ENCODE data around the gene LRRK2.
"Not testable (repeated sequence)": the region's sequence is repeated elsewhere in the genome, so short reads cannot be mapped to it uniquely, and the experiment has no call there.

The LRRK2 gene

DNA sequence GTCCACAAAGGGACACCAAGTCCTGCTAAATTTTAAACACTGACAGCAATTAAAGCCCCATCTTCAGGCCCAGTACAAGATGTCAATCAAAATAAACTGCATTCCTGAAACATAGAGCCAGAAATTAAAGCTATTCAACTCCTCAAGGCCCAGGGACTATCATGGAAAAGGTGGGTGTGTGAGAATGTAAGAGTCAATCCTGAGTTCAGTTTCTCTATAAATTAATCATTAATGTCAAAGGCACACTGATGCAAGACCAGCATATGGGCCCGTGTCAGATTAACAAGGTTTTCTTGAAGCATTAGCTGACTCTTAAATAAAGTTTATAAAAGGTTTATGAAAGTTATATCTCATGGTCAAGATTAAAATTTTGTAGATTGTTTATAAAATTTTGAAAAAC is 13.6 kb upstream of the LRRK2 start:
- not testable (repeated sequence) for DNase-seq (ENCODE audit: low read depth in 2 of 3, low spot score in 1 of 3)

DNA sequence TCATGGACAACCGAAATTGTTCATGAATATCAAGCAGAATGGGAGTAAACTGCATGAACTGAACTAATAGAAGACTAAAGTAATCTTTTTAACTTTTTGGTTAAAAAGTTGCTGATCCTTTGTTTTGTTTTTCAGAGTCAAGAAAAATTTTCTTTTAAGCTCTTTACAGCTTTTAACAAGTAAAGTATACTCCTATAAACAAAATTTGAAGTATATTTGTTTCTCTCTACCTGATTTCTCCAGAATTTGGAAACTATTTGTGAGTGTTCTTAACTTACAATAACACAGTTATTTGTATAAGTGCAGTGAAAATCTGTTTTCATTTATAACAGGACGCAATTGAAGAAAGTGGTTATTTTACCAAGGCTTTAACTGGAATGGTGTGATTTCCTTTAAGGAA is 12.2 kb upstream of the LRRK2 start:
- no peak for DNase-seq (ENCODE audit: low read depth in 2 of 3, low spot score in 1 of 3)

DNA sequence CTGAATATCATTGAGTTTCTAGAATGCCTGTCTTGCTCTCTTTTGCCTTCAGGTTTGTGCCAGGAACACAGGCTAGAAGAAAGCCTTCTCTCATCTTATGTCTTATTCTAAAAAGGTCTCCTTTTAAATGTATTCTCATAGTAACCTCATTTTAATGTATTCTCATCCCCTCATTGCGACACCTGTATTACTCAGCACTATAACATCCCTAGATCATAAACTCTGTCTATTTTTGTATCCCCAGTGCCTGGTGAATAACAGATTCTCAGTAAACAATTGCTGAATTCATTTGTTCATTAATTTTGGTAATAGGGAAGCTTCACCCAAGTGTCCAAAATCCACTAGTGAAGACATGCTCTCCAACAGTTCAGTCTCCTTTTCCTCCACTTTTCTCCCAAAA is 8.8 kb upstream of the LRRK2 start:
- no peak for DNase-seq (ENCODE audit: low read depth in 2 of 3, low spot score in 1 of 3)

DNA sequence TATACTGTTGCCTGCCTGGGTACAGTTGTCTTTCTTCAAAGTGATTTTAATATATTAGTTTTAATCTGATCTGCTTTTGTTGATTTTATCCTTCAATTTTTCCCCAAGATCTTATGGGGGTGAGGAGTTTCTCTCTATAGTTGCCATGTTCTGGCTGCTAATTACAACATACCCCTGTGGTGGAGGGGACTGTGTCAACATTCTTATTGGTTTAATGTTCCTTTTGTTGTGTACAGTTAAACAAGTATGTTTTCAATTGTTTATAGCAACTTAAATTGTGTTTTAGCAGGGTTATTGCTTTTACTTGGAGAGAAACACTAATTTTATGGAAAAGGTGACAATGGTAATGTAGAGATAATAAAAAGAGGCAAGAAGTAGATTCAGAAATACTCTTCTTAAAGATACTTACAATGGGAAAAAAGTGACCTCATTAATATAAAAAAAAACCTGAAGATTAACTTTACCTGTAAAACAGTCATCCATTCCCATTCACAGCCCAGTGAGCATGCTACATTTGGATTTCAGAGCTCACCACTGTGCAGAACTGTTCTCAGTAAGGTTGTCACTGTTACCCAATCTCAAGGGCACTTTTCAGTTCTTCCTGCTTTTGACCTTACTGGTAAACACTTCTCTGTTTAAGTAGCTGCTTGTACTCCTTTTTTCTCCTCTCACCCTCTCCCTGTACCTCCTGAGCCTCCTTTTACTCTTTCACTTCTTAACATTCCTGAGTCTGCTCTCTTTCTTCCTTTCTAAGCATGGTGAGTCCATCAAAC is 8.1 kb upstream of the LRRK2 start:
- no peak for DNase-seq (ENCODE audit: low read depth in 2 of 3, low spot score in 1 of 3)

DNA sequence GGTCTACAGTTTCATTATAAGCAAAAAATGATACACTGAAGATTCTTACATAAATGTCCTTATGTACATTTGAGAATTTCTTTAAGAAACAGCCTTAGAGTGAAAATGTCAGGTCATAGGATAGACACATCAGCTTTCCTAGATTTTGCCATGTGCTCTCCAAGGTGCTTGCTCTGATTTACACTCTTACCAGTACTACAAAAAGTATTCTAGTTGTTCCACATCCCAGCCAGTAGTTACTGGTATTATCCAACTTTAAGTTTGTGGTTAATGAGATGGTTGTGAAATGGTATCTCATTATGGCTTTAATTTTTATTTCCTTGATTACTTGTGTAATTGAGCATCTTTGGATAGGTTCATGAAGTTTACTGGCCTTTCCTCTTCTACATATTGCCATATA is 5.0 kb upstream of the LRRK2 start:
- no peak for DNase-seq (ENCODE audit: low read depth in 2 of 3, low spot score in 1 of 3)

DNA sequence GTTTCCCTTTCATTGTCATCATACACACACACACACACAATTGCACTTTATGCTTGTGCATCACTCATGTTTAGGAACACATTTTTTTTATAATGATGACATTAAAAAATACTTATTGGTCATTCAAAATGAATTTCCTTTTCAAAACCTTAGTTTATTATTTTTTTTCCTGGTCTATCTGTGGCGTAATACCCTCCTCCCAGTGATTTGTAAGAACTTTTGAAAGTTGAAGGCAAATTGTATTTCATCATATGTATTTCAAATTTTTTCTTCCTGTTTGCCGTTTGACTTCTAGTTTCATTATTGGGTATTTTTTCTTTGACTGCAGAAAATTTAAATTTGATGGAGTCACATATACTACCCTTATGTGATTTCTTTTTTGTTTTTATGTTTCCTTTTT is 2.5 kb upstream of the LRRK2 start:
- no peak for DNase-seq (ENCODE audit: low read depth in 2 of 3, low spot score in 1 of 3)

DNA sequence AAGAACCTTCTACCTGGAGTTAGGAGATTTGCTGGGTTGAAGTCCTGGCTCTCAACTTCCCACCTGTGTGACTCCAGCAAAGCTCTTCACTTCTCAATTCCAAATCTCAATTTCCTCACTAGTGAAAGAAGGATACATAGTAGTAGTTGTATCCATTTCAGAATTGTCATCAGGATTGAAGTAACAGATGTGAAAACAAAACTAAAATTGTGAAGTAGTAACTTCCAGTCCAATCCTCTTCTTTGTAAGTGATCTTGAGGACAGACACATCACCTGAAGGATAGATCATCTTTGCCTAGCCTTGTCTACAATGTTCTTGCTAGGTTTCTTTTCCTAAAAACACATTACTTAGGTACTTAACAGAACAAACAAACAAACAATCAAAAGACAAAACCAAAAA is 1.2 kb upstream of the LRRK2 start:
- no peak for DNase-seq (ENCODE audit: low read depth in 2 of 3, low spot score in 1 of 3)

DNA sequence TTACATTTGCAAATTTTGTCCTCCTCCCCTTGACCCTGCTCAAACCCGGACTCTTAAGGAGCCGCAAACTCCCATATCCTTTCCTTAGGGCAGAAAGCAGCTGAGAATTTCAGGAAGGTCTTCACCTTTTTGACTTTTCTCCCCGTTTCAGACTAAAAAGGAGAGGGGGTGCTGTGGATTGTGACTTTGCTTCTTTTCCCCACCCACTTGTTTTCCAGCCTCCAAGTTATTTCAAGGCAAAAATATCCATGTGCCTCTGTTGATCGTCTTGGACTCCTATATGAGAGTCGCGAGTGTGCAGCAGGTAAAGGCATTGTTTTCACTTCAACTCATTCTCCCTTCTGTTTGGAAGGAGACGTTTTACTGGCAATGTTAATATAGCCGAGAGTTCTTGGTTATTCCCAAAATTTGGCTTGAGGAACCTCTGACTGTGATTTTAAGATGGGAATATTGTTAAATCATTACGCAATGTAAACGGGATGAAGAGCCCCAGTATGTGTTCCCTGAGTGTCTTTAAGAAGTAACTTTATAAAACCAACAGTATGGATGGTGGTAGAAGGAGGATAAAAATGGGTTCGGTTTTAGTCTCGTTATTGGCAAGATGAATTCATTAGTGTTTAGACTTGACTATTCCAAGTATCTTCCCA is 663 bp downstream of the LRRK2 start:
- DNase-seq (ENCODE audit: low read depth in 2 of 3, low spot score in 1 of 3): no peak

DNA sequence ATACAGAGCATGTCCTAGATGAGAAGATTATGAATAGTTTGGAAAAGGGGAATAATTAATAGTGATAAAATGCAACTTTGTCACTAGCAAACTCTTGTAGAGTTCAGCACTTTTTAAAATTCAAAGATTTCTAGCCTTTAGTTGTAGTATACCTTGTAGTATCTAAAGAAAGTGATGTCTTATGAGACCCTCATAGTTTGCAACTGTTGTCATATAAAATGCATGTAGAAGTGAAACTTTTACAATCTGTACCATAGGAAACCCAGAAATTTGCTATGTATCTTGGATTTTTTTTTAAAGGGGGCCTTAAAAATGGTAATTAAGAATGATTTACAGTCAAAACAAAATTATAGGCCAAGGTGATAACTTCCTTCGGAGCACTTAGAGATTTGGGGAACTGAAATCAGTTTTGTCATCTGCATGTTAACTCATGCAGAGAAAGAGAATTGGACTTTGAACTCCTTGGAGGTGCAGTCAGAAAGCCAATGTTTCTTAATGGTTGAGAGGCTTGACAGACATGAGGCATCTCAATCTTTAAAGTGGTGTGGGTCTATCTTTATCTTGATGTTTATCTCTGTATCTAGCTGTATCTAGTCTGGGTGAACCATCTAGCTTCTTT is 1.3 kb downstream of the LRRK2 start:
- no peak for DNase-seq (ENCODE audit: low read depth in 2 of 3, low spot score in 1 of 3)

DNA sequence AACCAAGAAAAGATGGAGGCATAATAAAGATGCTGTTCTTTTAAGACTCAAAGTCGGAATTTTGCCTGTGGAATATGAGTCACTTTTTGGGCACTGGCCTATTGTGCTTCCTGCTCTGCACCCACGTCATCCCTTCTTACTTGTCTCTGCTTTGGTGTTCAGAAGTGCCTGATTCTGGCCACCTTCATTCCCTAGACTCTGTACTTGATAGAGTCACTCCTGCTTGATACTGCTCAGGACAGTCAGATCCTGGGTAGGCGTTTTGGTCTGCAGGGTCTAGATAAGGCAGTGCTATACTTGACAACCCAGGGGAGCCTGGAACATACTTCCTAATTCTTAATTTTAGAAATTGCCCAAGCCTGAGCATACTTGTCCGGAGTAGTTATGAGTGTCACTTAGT is 1.9 kb downstream of the LRRK2 start:
- DNase-seq (ENCODE audit: low read depth in 2 of 3, low spot score in 1 of 3): no peak

DNA sequence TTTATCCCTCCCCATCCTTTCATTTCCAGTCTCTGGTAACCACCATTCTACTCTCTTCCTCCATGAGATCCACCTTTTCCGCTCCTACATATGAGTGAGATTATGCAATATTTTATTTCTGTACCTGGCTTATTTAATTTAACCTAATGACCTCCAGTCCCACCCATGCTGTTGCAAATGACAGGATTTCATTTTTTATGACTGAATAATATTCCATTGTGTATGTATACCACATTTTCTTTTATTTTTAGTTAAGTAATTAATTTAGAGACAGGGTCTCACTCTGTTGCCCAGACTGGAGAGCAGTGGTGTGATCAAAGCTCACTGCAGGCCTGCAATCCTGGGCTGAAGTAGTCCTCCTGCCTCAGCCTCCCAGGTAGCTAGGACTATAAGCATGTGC is 2.6 kb downstream of the LRRK2 start:
- no peak for DNase-seq (ENCODE audit: low read depth in 2 of 3, low spot score in 1 of 3)

DNA sequence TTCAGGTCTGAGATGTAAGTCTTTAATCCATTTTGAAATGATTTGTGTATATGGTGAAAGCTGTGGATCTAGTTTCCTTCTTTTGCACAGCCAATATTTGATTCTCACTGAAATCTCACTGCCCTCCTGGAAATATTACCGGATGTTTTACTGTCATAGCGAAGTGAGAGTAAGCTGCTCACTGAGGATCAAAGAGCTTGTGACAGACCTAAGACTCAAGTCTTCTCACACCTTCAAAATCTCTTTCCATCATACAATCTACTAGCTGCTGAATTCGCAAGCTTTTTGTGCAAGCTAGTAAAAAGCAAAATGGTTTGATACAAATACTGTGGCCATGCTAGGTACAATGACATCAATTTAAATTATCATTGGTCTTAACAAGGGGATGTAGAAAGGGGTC is 3.9 kb downstream of the LRRK2 start:
- no peak for DNase-seq (ENCODE audit: low read depth in 2 of 3, low spot score in 1 of 3)

DNA sequence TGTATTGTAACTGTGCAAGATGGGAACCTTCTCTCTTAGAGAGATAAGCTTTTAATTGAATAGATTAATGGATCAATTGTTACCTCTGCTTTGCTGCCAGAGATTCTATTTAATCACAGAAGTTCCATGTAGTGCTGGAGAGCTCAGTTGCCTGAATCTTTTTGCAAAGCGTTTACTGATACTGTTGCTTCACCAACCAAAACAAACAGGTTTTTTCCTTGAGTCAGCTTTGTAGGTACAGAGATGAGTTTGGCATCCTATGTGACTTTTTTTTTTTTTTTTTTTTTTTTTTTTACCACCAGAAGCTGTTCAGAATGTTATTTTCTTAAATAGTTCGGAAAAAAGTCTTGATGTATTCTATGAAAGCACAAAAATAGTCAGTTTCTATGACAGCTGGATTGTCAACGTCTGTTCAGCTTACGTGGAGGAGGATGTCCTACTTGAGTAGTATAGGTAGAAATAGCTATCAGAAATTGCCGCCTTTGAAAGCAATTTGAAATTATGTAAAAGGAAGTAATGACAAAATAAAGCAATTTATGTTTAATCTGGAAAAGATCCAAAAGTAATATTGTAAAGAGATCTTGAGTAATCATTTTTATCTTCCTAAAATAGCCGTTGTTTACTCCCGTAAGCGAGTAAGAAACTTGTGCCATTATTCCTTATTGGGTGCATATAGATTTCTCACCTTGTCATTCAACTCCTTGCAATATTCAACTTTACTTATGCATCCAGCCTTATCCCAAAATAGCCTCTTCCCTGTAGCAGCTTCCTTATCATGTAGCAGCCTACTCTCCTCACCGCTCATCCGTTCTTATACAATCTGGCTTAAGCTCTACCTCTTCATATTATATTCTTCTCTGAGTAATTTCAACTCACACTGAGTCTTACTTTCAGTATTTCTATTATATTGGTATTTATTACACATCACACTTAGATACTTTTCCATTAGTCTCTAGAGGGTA is 5.2 kb downstream of the LRRK2 start:
- DNase-seq (ENCODE audit: low read depth in 2 of 3, low spot score in 1 of 3): no peak

DNA sequence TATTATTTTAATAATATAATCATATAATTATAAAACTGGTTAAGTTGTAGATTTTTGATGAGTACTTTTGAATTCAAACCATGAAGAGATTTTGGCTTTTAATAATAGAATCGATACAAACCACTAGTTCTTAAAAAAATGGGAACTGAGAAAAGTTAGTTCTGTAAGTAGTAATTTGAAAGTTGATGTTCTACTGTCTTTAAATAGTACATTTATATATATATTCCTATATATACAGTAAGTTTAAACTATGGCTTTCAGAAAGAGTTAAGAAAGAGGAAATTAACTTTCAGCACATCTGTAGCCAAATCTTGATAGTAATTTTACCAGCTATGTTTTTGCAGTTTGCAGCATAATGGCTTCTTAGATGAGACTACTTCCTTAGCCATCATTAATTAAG is 7.8 kb downstream of the LRRK2 start:
- DNase-seq (ENCODE audit: low read depth in 2 of 3, low spot score in 1 of 3): no peak

DNA sequence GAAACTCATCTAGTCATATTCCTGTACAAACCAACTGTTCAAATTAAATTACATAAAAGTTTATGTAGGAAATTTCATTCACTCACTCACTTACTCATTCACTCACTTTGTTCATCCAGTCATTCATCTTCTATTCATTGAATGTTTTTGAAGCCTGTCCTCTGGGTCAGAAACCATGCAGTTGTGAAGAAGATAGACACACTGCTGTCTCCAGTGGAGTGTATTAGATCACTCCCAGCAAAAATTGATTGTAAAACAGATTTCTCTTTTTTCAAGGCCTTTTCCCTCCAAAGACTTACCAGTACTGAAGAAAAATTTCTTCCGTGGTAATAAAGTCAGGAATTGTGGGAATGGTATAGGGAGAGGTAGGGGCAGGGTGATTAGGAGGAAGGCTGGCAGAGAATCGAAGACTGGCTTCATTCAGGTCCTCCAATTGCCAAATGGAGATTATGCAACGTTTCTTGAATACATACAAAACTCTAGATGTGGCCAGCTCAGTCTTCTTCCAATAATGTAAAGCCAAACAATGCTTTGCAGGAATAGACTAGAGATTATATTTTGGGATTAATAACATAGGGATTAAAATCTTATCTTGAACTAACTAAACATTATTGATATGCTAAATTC is 9.1 kb downstream of the LRRK2 start:
- no peak for DNase-seq (ENCODE audit: low read depth in 2 of 3, low spot score in 1 of 3)

DNA sequence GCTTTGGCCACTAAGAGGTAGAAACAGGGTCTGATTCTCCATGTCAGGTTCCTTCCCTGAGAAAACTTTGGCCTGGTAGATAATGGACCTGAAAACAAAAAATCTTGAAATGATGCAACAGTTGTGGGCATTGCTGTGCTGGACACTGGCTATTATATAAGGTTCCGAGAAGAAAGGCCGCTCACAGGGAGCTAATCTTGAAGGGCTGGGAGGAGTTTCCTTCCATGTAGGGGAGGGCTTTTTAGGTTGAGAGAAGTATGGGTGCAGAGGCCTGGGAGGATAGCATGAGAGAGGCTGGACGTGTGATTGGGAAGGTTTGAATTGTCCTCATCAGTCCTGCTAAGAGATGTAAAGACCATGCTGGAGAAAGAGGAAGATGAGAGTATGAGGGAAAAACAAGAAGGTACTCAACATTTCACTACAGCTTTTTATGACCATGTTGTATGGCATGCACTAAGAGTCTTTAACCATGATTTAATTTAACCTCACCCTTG is 11.6 kb downstream of the LRRK2 start:
- no peak for DNase-seq (ENCODE audit: low read depth in 2 of 3, low spot score in 1 of 3)

DNA sequence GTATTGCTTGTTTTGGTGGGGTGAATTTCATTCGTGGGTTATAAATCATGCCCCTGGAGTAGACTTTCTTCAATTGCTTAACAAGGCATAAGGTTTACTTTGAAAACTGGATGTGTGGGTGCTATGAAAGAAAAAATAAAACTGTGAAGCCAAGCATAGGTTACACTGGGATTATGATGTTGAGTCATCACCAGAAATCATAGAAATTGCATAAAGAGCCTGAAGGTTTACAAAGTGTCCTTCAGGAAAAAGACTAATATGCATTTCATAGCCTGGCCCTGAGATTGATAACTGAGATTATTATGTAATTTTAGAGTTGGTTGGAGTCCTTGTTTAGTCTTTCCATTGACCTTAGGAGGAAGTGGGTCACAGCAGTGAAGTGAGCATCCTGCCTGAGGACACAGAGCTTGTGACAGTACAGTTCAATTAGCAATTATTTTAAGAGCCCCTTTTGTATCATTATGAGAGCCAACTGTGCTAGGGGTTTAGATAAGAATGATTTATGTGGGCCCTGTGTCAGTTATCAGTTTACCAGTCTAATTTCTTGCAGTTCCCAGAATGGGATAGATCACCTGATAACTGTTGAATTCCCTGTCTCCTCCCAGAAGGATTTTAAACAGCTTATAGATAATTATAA is 13.6 kb downstream of the LRRK2 start:
- no peak for DNase-seq (ENCODE audit: low read depth in 2 of 3, low spot score in 1 of 3)

DNA sequence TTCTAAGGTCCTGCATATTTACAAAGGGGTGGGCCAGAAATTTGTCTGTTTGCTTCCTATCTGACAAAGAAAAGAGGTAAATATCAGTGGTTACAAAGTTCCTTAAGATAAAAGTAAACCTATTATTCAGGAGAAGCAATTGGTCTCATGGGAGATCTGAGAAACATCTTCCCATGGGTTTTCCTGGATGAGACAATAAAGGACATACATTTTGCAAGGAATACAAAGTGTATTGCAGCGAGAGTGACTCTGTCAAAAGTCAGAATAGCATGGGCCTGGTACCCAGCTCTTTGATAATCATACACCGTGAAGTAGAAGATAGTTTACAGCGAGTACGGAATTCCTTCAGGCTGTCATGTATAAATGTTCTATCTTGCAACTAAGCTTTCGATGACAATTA is 14.2 kb downstream of the LRRK2 start:
- DNase-seq (ENCODE audit: low read depth in 2 of 3, low spot score in 1 of 3): no peak

DNA sequence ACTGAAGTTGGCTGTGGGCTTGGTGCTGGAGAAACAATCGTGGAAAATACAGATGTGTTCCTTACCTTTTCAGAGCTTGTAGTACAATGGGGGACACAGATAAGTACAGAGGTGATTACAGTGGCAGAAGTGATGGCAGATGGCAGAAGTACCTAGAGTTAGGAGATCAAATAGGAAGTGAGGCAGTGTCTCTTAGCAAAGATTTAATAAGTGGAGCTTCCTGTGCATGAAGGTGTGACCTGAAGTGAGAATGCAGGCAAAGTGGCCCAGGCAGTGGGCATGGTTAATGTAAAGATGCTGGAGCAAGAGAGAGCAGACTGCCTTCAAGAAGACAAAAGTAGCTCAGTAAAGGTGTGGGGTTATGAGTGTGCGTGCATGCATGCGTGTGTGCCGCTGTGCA is 16.0 kb downstream of the LRRK2 start:
- DNase-seq (ENCODE audit: low read depth in 2 of 3, low spot score in 1 of 3): no peak

DNA sequence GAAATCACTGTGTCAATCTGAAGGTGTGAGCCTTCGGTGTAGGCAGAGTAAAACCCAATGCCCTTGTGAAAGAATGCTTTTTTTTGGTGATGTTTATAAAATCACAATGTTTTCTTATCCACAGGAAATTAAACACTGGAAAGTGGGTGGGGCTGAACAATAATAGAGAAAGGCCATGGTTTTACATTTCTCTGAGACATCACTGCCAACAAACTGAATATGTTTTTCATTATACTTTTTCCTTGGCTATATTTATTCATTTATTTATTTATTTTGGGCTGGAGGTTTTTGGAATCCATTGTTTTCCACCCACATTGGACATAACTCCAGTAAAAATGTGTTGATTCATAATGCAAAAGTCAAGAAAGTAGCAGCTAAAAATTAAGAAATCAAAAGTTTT is 16.9 kb downstream of the LRRK2 start:
- DNase-seq (ENCODE audit: low read depth in 2 of 3, low spot score in 1 of 3): no peak
